Measurements from ENCODE around the gene NXT1. TPM values are rescaled to one million over a fixed set of nuclear protein-coding genes. Genes with fewer than 3 reads are reported as not detected.
"Not testable (repeated sequence)": the region's sequence is repeated elsewhere in the genome, so short reads cannot be mapped to it uniquely, and the experiment has no call there.

NXT1 gene
- total and polyA plus RNA-seq, 12 donors, result 9.2 to 43.8 (median 17.2) TPM

GRCh38 chr20:23302801-23303200 lies 47.8 kb upstream of the NXT1 start:
- no peaks in the 10 kb centered on the region for H3K36me3 ChIP-seq (replicated peaks in 1 of 2)
- no peak for DNase-seq
- no peaks in the 10 kb centered on the region for H3K27me3 ChIP-seq
- 83 to 90% (median 88%) methylated on average over 9 of the region's 9 CpGs for WGBS, 4 donors
- H3K4me3 ChIP-seq, result no peak overlapping the region
- no peaks in the 10 kb centered on the region for H3K9me3 ChIP-seq (replicated peaks in 1 of 3)
- no peak overlapping the region for H3K27ac ChIP-seq
- TF ChIP-seq CTCF (IDR thresholded peaks at IDR 0.05) (no peak), POLR2A (IDR thresholded peaks at IDR 0.05) (no peak)
- no peaks in the 10 kb centered on the region for H3K4me1 ChIP-seq (replicated peaks in 1 of 2)
- intact Hi-C loops (cut with DNase I), result no loop called here

GRCh38 chr20:23303325-23304102 lies 47.1 kb upstream of the NXT1 start:
- Histone ChIP-seq H3K27me3 (no peaks in the 10 kb centered on the region), H3K4me1 (replicated peaks in 1 of 2) (no peaks in the 10 kb centered on the region), H3K36me3 (replicated peaks in 1 of 2) (no peaks in the 10 kb centered on the region), H3K27ac (no peak overlapping the region), H3K4me3 (no peak overlapping the region), H3K9me3 (replicated peaks in 1 of 3) (no peaks in the 10 kb centered on the region)
- WGBS, 4 donors, result 55 to 64% (median 59%) methylated on average over 5 of the region's 5 CpGs
- no peak for TF ChIP-seq CTCF (IDR thresholded peaks at IDR 0.05)
- no peak for TF ChIP-seq POLR2A (IDR thresholded peaks at IDR 0.05)
- intact Hi-C loops (cut with DNase I), result no loop called here
- no peak for DNase-seq

- intact Hi-C loops (cut with DNase I), result no loop called here
- H3K4me1 ChIP-seq (replicated peaks in 1 of 2), result no peaks in the 10 kb centered on the region
- no peaks in the 10 kb centered on the region for H3K27me3 ChIP-seq
- no peaks in the 10 kb centered on the region for H3K9me3 ChIP-seq (replicated peaks in 1 of 3)
- H3K27ac ChIP-seq, result peak overlapping the region in 1 of 5 donors; percentile 25
- H3K36me3 ChIP-seq (replicated peaks in 1 of 2), result no peaks in the 10 kb centered on the region
- WGBS, 4 donors, result 79 to 89% (median 82%) methylated on average over 16 of the region's 16 CpGs
- TF ChIP-seq CTCF (IDR thresholded peaks at IDR 0.05), result no peak
- no peak for TF ChIP-seq POLR2A (IDR thresholded peaks at IDR 0.05)
- no peak for DNase-seq
- no peak overlapping the region for H3K4me3 ChIP-seq
Measured at GRCh38 chr20:23304616-23305015, 46.0 kb upstream of the NXT1 start.

- intact Hi-C loops (cut with DNase I), result no loop called here
- Histone ChIP-seq H3K27me3 (no peaks in the 10 kb centered on the region), H3K36me3 (replicated peaks in 1 of 2) (no peaks in the 10 kb centered on the region), H3K9me3 (replicated peaks in 1 of 3) (no peaks in the 10 kb centered on the region), H3K4me3 (no peak overlapping the region), H3K4me1 (replicated peaks in 1 of 2) (no peaks in the 10 kb centered on the region), H3K27ac (peak overlapping the region in 1 of 5 donors; percentile 25)
- WGBS, 4 donors, result 76 to 85% (median 79%) methylated on average over 3 of the region's 3 CpGs
- TF ChIP-seq POLR2A (IDR thresholded peaks at IDR 0.05), result no peak
- TF ChIP-seq CTCF (IDR thresholded peaks at IDR 0.05), result no peak
- DNase-seq, result no peak
Measured at GRCh38 chr20:23305098-23305497, 45.5 kb upstream of the NXT1 start.

GRCh38 chr20:23307393-23307792 lies 43.2 kb upstream of the NXT1 start:
- DNase-seq; H3K27me3 ChIP-seq; H3K9me3 ChIP-seq (replicated peaks in 1 of 3); H3K4me3 ChIP-seq; H3K27ac ChIP-seq; intact Hi-C loops (cut with DNase I); H3K36me3 ChIP-seq (replicated peaks in 1 of 2); H3K4me1 ChIP-seq (replicated peaks in 1 of 2): not testable (repeated sequence)
- WGBS, 4 donors, result 82 to 95% (median 92%) methylated on average over 2 to 4 of the region's 4 CpGs
